HepG2 (cell line): ENCODE results near the gene SEMA4C. TPM values are rescaled to one million over a fixed set of nuclear protein-coding genes. Genes with fewer than 3 reads are reported as not detected.
A peak's percentile ranks its signal among the peaks of the same experiment; 100 is the strongest.

ENCODE experiments used
- BATF2 ChIP-seq: sonication (generic); formaldehyde crosslinking; IDR thresholded peaks from 2 replicates; pipeline ENCODE4 v1.8.0; 2022; ENCODE audit warnings: mild to moderate bottlenecking, missing genetic modification reagents, moderate library complexity
- GRHL1 ChIP-seq: sonication (generic); formaldehyde crosslinking; conservative IDR thresholded peaks from 2 replicates; pipeline ENCODE4 v1.8.0; 2022; ENCODE audit warnings: missing genetic modification reagents
- KAT8 ChIP-seq: IDR thresholded peaks from 2 replicates; pipeline ENCODE4 v1.6.1; 2016; ENCODE audit warnings: missing genetic modification reagents, missing compliant biosample characterization
- PHF20 ChIP-seq: sonication (generic); formaldehyde crosslinking; IDR thresholded peaks from 2 replicates; pipeline ENCODE4 v1.5.0; 2020; ENCODE audit warnings: mild to moderate bottlenecking, missing genetic modification reagents
- POGZ ChIP-seq: sonication (generic); formaldehyde crosslinking; IDR thresholded peaks from 2 replicates; pipeline ENCODE4 v1.4.0; 2020; ENCODE audit warnings: mild to moderate bottlenecking, missing genetic modification reagents
- RORA ChIP-seq: sonication (generic); formaldehyde crosslinking; IDR thresholded peaks from 2 replicates; pipeline ENCODE4 v1.5.0; 2020; ENCODE audit warnings: mild to moderate bottlenecking, missing genetic modification reagents, moderate library complexity
- SMYD3 ChIP-seq: sonication (generic); formaldehyde crosslinking; IDR thresholded peaks from 2 replicates; pipeline ENCODE4 v1.8.1; 2023; ENCODE audit warnings: mild to moderate bottlenecking, missing genetic modification reagents
- SP1 ChIP-seq, 2 experiments: fragments of 450-650 bp in 1 of 2; sonication (generic) in 1 of 2; formaldehyde crosslinking in 1 of 2; IDR thresholded peaks; 2 replicates each; pipeline versions ENCODE4 v1.4.0 to v1.6.1; 2016 to 2020; ENCODE audit warnings: missing genetic modification reagents in 1 of 2
- ZBTB44 ChIP-seq: sonication (generic); formaldehyde crosslinking; IDR thresholded peaks from 2 replicates; pipeline ENCODE4 v1.4.0; 2020; ENCODE audit warnings: missing genetic modification reagents
- ZEB1 ChIP-seq: IDR thresholded peaks from 2 replicates; pipeline ENCODE4 v1.6.1; 2012; ENCODE audit warnings: mild to moderate bottlenecking, low read depth, inconsistent platforms; ENCODE audit not compliant: insufficient replicate concordance
- ZFYVE20 ChIP-seq: sonication (generic); formaldehyde crosslinking; IDR thresholded peaks from 2 replicates; pipeline ENCODE4 v1.8.0; 2023; ENCODE audit warnings: low read depth, mild to moderate bottlenecking, moderate library complexity, missing genetic modification reagents, borderline replicate concordance
- ZNF138 ChIP-seq: sonication (generic); formaldehyde crosslinking; IDR thresholded peaks from 2 replicates; pipeline ENCODE4 v1.5.0; 2020; ENCODE audit warnings: mild to moderate bottlenecking, low read depth, missing genetic modification reagents
- ZNF235 ChIP-seq: sonication (generic); formaldehyde crosslinking; IDR thresholded peaks from 2 replicates; pipeline ENCODE4 v1.8.1; 2023; ENCODE audit warnings: mild to moderate bottlenecking, missing genetic modification reagents, borderline replicate concordance
- ZNF367 ChIP-seq: sonication (generic); formaldehyde crosslinking; IDR thresholded peaks from 2 replicates; pipeline ENCODE4 v1.4.0; 2020; ENCODE audit warnings: missing genetic modification reagents, borderline replicate concordance
- ZNF598 ChIP-seq: sonication (generic); formaldehyde crosslinking; IDR thresholded peaks from 2 replicates; pipeline ENCODE4 v1.5.1; 2020; ENCODE audit warnings: mild to moderate bottlenecking, missing genetic modification reagents, borderline replicate concordance
- ZNF629 ChIP-seq: sonication (generic); formaldehyde crosslinking; conservative IDR thresholded peaks from 2 replicates; pipeline ENCODE4 v1.5.0; 2020; ENCODE audit warnings: missing genetic modification reagents
- ZNF75D ChIP-seq: sonication (generic); formaldehyde crosslinking; IDR thresholded peaks from 2 replicates; pipeline ENCODE4 v1.8.1; 2023; ENCODE audit warnings: missing genetic modification reagents, mild to moderate bottlenecking, borderline replicate concordance
- ZNF850 ChIP-seq: sonication (generic); formaldehyde crosslinking; conservative IDR thresholded peaks from 2 replicates; pipeline ENCODE4 v1.9.0; 2021; ENCODE audit warnings: mild to moderate bottlenecking, missing genetic modification reagents
- polyA plus RNA-seq, 8 experiments: library from polyadenylated mRNA; depleted of rRNA in 3 of 8; stranded (reverse) in 7 of 8; unstranded in 1 of 8; fragments of >200 nt; fragmentation: Illumina TruSeq in 4 of 8; extraction: Trizol in 4 of 8; gene quantifications; 2 replicates each; pipeline versions ENCODE4 v1.2.1 to v1.2.3, GENCODE V29; 2011 to 2016; ENCODE audit warnings: low read depth in 4 of 8, missing spikeins in 1 of 8, mixed read lengths in 1 of 8; ENCODE audit not compliant: insufficient read depth in 1 of 8
- total RNA-seq, 5 experiments: library from RNA; depleted of rRNA; stranded (reverse); fragments of >200 nt; fragmentation: Illumina TruSeq; extraction: Trizol; gene quantifications; 2 replicates each; pipeline ENCODE4 v1.2.3, GENCODE V29; 2016; ENCODE audit warnings: low read depth in 1 of 5
- TF ChIP-seq, protein P1 (sequence below): sonication (generic); formaldehyde crosslinking; IDR thresholded peaks from 2 replicates; pipeline ENCODE4 v1.4.0; 2020; ENCODE audit warnings: missing genetic modification reagents, borderline replicate concordance

The SEMA4C gene
- total and polyA plus RNA-seq, 2 of the 13 experiments (the other 11 are each of a cell fraction or from before 2014, with no cell fraction given): 25.9 to 46.6 TPM

GRCh38 chr2:96869281-96869821 lies 529 bp downstream of the SEMA4C start (continued):
- TF ChIP-seq, protein P1, sequence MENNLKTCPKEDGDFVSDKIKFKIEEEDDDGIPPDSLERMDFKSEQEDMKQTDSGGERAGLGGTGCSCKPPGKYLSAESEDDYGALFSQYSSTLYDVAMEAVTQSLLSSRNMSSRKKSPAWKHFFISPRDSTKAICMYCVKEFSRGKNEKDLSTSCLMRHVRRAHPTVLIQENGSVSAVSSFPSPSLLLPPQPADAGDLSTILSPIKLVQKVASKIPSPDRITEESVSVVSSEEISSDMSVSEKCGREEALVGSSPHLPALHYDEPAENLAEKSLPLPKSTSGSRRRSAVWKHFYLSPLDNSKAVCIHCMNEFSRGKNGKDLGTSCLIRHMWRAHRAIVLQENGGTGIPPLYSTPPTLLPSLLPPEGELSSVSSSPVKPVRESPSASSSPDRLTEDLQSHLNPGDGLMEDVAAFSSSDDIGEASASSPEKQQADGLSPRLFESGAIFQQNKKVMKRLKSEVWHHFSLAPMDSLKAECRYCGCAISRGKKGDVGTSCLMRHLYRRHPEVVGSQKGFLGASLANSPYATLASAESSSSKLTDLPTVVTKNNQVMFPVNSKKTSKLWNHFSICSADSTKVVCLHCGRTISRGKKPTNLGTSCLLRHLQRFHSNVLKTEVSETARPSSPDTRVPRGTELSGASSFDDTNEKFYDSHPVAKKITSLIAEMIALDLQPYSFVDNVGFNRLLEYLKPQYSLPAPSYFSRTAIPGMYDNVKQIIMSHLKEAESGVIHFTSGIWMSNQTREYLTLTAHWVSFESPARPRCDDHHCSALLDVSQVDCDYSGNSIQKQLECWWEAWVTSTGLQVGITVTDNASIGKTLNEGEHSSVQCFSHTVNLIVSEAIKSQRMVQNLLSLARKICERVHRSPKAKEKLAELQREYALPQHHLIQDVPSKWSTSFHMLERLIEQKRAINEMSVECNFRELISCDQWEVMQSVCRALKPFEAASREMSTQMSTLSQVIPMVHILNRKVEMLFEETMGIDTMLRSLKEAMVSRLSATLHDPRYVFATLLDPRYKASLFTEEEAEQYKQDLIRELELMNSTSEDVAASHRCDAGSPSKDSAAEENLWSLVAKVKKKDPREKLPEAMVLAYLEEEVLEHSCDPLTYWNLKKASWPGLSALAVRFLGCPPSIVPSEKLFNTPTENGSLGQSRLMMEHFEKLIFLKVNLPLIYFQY (CRISPR knock-in tag): 0 out of 2 replicates have a peak, but pooled peaks have one; percentile 13
- TF ChIP-seq RORA (CRISPR knock-in tag): no peak
- TF ChIP-seq ZNF598 (CRISPR knock-in tag): 0 out of 2 replicates have a peak, but pooled peaks have one; percentile 26
- TF ChIP-seq ZNF850 (CRISPR knock-in tag): no peak
- 0 out of 2 replicates have a peak, but pooled peaks have one; percentile 4 for TF ChIP-seq ZNF629
- no peak for TF ChIP-seq GRHL1 (CRISPR knock-in tag)
- TF ChIP-seq ZFYVE20 (CRISPR knock-in tag): no peak
- no peak for TF ChIP-seq ZNF367 (CRISPR knock-in tag)
- no peak for TF ChIP-seq ZBTB44 (CRISPR knock-in tag)
- TF ChIP-seq ZNF235 (CRISPR knock-in tag): 0 out of 2 replicates have a peak, but pooled peaks have one; percentile 24
- TF ChIP-seq ZNF138: peak; percentile 57; the same call in 1 of the 2 replicates
- 0 out of 2 replicates have a peak, but pooled peaks have one; percentile 40 for TF ChIP-seq BATF2 (CRISPR knock-in tag)
- no peak for TF ChIP-seq ZNF75D
- TF ChIP-seq SMYD3: no peak
- TF ChIP-seq POGZ (CRISPR knock-in tag): no peak
- 0 out of 2 replicates have a peak, but pooled peaks have one; percentile 44 for TF ChIP-seq PHF20 (CRISPR knock-in tag)
- no peak for TF ChIP-seq ZEB1
- no peak for TF ChIP-seq SP1 (IDR thresholded peaks at IDR 0.05)
- TF ChIP-seq SP1 (CRISPR knock-in tag; IDR thresholded peaks at IDR 0.05): no peak
- peak; percentile 3; the same call in 1 of the 2 replicates for TF ChIP-seq KAT8 (CRISPR knock-in tag)
